Activated gamma-delta T cell (primary cell): Measurements from ENCODE around the gene AP5S1.

Experiments used
- DNase-seq: peaks from one replicate; lab custom pipeline; 2025; lab: John Stamatoyannopoulos, UW

AP5S1 gene

DNA sequence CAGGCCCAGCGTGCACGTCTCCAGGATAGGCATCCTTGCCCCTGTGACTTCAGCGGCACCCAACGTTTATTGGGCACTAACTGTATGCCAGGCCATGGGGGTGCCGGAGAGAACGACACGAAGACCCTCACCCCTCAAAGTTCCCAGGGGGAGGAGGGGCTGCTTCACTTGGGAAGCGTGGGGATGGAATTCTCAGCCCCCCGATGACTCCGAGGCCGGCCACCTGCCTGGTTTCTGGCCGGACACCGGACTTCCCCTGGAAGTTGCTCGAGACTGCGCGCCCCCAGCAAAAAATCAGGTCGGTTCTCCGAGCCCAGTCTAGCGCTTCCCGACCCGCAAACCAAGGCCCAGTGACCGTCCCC lies 26.0 kb downstream of the AP5S1 start:
- no peak for DNase-seq

GRCh38 chr20:3846740-3847428 lies 26.5 kb downstream of the AP5S1 start, which contains the start of gene MAVS:
Gene MAVS (plus strand): TSS chr20:3846834. CDS start chr20:3854625, 7,791 bp downstream.
- DNase-seq, result peak; percentile 77

- DNase-seq, result no peak
Observed at GRCh38 chr20:3847429-3847940, 27.1 kb downstream of the AP5S1 start.

DNA sequence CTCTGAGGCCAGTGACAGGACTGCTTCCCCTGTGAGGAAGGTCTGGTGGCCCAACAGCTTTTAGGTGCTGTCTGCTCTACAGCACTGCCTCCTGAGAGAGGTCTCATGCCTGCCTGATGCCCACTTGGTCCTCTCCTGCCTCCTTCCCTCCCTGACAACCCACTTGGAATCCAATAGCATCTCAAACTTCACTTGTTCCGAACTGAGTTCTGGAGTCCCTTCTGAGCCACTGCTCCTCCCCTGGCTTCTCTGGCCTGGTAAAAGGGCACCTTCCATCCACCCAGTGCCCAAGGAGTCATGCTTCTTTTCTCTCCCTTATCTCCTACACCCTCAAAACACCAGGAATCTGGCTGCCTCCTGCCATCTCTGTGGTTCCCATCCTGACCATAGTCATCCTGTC lies 28.2 kb downstream of the AP5S1 start:
- no peak for DNase-seq

GRCh38 chr20:3854462-3854871 lies 34.1 kb downstream of the AP5S1 start:
- no peak for DNase-seq

DNA sequence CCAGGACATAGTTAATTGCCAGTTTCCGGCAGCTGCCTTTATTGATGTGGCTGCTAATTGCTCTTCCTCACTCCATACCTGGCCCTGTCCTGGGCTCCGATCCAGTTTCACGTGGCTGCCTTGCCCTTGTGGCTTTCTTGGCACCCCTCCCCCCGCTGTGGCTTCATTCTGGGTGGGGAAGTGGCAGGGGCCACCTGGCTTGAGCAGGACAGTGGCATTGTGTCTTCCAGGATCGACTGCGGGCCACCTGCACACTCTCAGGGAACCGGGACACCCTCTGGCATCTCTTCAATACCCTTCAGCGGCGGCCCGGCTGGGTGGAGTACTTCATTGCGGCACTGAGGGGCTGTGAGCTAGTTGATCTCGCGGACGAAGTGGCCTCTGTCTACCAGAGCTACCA lies 37.1 kb downstream of the AP5S1 start:
- DNase-seq, result no peak

GRCh38 chr20:3858689-3859088 lies 38.3 kb downstream of the AP5S1 start:
- DNase-seq, result no peak

- no peak for DNase-seq
Observed at GRCh38 chr20:3861191-3861590, 40.8 kb downstream of the AP5S1 start.

GRCh38 chr20:3862333-3862732 lies 42.0 kb downstream of the AP5S1 start:
- DNase-seq, result no peak

DNA sequence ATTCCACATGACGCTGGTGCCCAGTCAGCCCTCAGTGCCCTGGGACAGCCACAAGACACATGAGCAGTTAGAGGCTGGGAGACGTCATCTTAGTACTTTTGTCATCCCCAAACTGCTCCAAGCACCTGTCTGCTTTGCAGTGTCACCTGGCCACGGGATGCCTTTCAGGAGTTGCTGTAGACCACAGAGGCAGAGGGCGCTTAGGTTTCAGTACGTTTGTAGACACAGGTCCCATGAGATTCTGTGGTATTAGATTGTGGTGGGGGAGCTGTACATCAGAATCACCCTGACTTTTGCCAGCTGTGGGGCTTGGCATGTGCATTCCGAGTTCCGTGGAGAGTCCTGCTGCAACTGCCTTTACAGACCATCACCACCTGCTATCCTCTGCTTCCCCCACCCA lies 43.0 kb downstream of the AP5S1 start:
- no peak for DNase-seq

- no peak for DNase-seq
Observed at GRCh38 chr20:3864518-3864917, 44.2 kb downstream of the AP5S1 start.

- DNase-seq, result no peak
Observed at GRCh38 chr20:3865152-3865886, 45.0 kb downstream of the AP5S1 start.

DNA sequence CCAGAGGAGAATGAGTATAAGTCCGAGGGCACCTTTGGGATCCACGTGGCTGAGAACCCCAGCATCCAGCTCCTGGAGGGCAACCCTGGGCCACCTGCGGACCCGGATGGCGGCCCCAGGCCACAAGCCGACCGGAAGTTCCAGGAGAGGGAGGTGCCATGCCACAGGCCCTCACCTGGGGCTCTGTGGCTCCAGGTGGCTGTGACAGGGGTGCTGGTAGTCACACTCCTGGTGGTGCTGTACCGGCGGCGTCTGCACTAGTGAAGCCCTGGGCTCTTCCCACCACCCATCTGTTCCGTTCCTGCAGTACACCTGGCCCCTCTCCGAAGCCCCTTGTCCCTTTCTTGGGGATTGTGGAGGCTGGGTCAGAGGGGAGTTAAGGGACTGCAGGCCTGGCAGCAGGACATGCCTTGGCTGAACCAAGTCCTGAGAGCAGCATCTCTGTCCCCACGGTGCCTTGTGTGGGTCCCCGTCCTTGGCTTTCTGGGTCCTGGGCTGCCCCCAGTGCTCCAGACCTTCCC lies 45.6 kb downstream of the AP5S1 start:
- DNase-seq, result no peak

DNA sequence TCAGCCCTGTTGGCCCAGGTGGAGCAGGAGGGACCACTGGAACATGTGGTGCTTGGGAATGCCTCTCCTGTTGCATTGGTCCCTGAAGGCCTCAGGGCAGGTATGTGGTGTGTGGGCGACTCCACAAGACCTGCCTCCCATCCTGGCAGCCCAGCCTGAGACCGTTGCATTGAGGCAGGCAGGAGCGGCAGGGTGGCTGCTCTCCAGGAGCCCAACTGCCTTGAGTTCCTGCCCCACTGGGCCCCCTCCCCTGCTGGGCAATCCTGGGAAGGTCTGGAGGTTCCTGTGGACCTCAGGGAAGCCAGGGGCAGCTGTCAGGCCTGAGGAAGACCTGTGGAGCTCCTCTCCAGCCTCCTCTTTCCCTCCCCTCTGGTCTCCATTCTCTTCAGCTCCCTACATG lies 46.1 kb downstream of the AP5S1 start:
- no peak for DNase-seq

- no peak for DNase-seq
Observed at GRCh38 chr20:3867802-3868201, 47.5 kb downstream of the AP5S1 start.

GRCh38 chr20:3869839-3870634 lies 49.7 kb downstream of the AP5S1 start:
- DNase-seq, result no peak

GRCh38 chr20:3871550-3872265 lies 51.4 kb downstream of the AP5S1 start:
- DNase-seq, result no peak

GRCh38 chr20:3873507-3873906 lies 53.2 kb downstream of the AP5S1 start:
- no peak for DNase-seq

DNA sequence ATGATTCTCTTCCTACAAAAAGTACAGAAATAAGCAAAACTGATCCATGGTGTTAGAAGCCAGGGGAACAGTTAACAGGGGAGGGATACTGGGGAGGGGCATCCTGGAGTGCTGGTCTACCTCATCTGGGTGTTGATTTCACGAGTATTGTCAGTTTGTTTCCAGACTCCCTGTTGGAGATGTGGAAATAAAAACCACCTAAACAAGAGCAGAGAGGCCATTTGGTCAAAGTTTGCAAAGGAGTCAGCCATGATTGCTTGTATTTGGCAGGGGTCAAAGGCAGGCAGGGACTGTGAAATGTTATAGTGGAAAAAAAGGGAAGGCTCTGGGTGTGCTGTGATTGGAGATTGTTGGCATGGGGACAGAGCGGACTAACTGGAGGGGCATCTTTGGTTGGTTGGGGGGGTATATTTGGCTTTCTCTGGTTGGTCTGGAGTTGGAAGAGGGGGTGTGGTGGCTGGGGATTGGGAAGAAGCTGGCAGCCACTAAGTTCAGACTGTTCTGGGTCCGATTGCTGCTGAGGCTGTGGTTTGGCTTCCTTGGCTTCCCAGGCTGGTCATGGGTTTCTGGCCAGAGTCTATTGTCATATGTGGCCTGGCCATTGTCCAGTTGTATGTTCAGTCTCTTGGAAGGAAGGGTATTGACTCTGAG lies 54.0 kb downstream of the AP5S1 start:
- no peak for DNase-seq

DNA sequence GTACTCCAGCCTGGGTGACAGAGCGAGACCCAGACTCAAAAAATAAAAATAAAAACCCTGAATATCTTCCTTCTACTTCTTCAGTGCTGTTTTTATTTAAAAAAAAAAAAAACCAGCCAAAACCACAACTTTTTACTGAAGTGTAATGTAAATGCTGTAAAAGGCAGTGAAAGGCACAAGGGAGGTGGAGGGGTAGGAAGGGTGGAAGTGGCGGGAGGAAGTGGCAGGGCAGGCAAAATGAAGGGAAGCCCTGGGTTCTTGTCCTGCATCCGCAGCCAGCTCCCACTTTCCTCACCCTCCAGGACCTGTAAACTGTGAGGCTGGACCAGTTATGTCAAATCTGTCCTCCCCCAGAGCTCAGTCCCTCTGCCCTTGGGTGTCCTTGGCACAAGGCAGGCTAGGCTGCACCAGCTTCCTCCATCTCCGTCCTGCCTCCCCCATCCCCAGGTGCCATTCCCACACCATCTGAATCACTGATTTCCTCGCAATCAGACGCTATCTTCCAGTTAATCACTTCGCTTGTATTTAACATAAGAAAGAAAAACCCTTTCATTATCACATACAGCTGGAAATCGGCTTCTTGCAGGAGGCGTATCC lies 55.1 kb downstream of the AP5S1 start:
- DNase-seq, result no peak

- no peak for DNase-seq
Observed at GRCh38 chr20:3876000-3876399, 55.7 kb downstream of the AP5S1 start.
